ENCODE measurements around the gene IRF7. TPM values are rescaled to one million over a fixed set of nuclear protein-coding genes. Genes with fewer than 3 reads are reported as not detected.

The IRF7 gene
- total and polyA plus RNA-seq, 2 experiments from 2014 or later, result 12.3 to 17.3 TPM

GRCh38 chr11:620935-621814 is 5.4 kb upstream of the IRF7 start:
- no peaks in the 10 kb centered on the region for H3K79me2 ChIP-seq (replicated peaks; ENCODE audit: insufficient read depth)
- no peak overlapping the region for H3K4me2 ChIP-seq
- ATAC-seq (no peak), DNase-seq (ENCODE audit: low spot score) (no peak)
- Mint-ChIP-seq H3K36me3 (ENCODE audit: low read depth) (no peaks in the 10 kb centered on the region), H3K4me1 (no peaks in the 10 kb centered on the region), H3K4me3 (no peak overlapping the region), H3K9me3 (no peaks in the 10 kb centered on the region), H3K27me3 (ENCODE audit: insufficient read depth, low read depth, poor library complexity) (peaks cover 11% of the 10 kb centered on the region), H3K27ac (no peak overlapping the region)
- H3K9me2 ChIP-seq (ENCODE audit: insufficient read depth), result no peaks in the 10 kb centered on the region
- no peaks in the 10 kb centered on the region for H3K36me3 ChIP-seq (ENCODE audit: insufficient read depth)
- no peak overlapping the region for H3K27ac ChIP-seq (ENCODE audit: low read depth)
- no peak overlapping the region for H2AFZ ChIP-seq
- no peaks in the 10 kb centered on the region for H4K20me1 ChIP-seq (replicated peaks; ENCODE audit: insufficient read depth)
- H3K4me1 ChIP-seq (ENCODE audit: insufficient read depth), result peaks cover 6% of the 10 kb centered on the region; the same call in 1 of the 2 replicates
- peaks cover 4% of the 10 kb centered on the region; the same call in 1 of the 2 replicates for H3F3A ChIP-seq (replicated peaks; ENCODE audit: low read depth)
- TF ChIP-seq ZNF331 (CRISPR knock-in tag; IDR thresholded peaks at IDR 0.05; ENCODE audit: low read depth) (no peak), EZH2phosphoT487 (IDR thresholded peaks at IDR 0.05; ENCODE audit: unreplicated experiment) (no peak), STAT1 (IDR thresholded peaks at IDR 0.05; ENCODE audit: unreplicated experiment) (no peak)
- peaks cover 5% of the 10 kb centered on the region; the same call in 1 of the 2 replicates for H3K27me3 ChIP-seq (ENCODE audit: insufficient read depth)
- H3K4me3 ChIP-seq, result no peak overlapping the region

GRCh38 chr11:620201-620600 is 4.5 kb upstream of the IRF7 start:
- DNase-seq (ENCODE audit: low spot score) (no peak), ATAC-seq (no peak)
- no peaks in the 10 kb centered on the region for H3K36me3 ChIP-seq (ENCODE audit: insufficient read depth)
- H3K79me2 ChIP-seq (replicated peaks; ENCODE audit: insufficient read depth), result no peaks in the 10 kb centered on the region
- H3K4me1 ChIP-seq (ENCODE audit: insufficient read depth), result peaks cover 7% of the 10 kb centered on the region; the same call in 1 of the 2 replicates
- H4K20me1 ChIP-seq (replicated peaks; ENCODE audit: insufficient read depth), result no peaks in the 10 kb centered on the region
- no peak overlapping the region for H3K4me3 Mint-ChIP-seq
- H3K9me2 ChIP-seq (ENCODE audit: insufficient read depth), result no peaks in the 10 kb centered on the region
- H3F3A ChIP-seq (replicated peaks; ENCODE audit: low read depth), result peaks cover 6% of the 10 kb centered on the region
- peaks cover 14% of the 10 kb centered on the region for H3K27me3 Mint-ChIP-seq (ENCODE audit: insufficient read depth, low read depth, poor library complexity)
- no peak for TF ChIP-seq ETS1 (IDR thresholded peaks at IDR 0.05)
- TF ChIP-seq REST (IDR thresholded peaks at IDR 0.05; ENCODE audit: unreplicated experiment), result no peak
- TF ChIP-seq EZH2phosphoT487 (IDR thresholded peaks at IDR 0.05; ENCODE audit: unreplicated experiment), result no peak
- H3K27me3 ChIP-seq (ENCODE audit: insufficient read depth), result no peaks in the 10 kb centered on the region; the same call in 1 of the 2 replicates
- H3K4me1 Mint-ChIP-seq, result no peaks in the 10 kb centered on the region
- H2AFZ ChIP-seq, result no peak overlapping the region
- H3K9me3 Mint-ChIP-seq, result no peaks in the 10 kb centered on the region
- no peak overlapping the region for H3K27ac ChIP-seq (ENCODE audit: low read depth)
- H3K27ac Mint-ChIP-seq, result no peak overlapping the region
- H3K36me3 Mint-ChIP-seq (ENCODE audit: low read depth), result no peaks in the 10 kb centered on the region
- no peak overlapping the region for H3K4me3 ChIP-seq
- no peak overlapping the region for H3K4me2 ChIP-seq
